H9 (cell line): Measurements from ENCODE around the gene AGT. TPM values are rescaled to one million over a fixed set of nuclear protein-coding genes. Genes with fewer than 3 reads are reported as not detected.
"Not testable (repeated sequence)": the region's sequence is repeated elsewhere in the genome, so short reads cannot be mapped to it uniquely, and the experiment has no call there.

Experiments used
- DNase-seq: peaks from one replicate; pipeline ENCODE4 v3.0.0-alpha.2; 2017
- H2AFZ ChIP-seq: one replicate; pipeline ENCODE4 v1.6.1; 2013; ENCODE audit warnings: mild to moderate bottlenecking, low read length, control low read depth, moderate library complexity
- H2AK5ac ChIP-seq: 2 replicates; pipeline ENCODE4 v1.6.1; 2013; ENCODE audit warnings: low read length, control low read depth, mixed read lengths; ENCODE audit not compliant: insufficient read length
- H2BK120ac ChIP-seq: one replicate; pipeline ENCODE4 v1.6.1; 2013; ENCODE audit warnings: low read depth, mild to moderate bottlenecking, low read length, control low read depth, inconsistent platforms; ENCODE audit not compliant: poor library complexity, severe bottlenecking
- H2BK12ac ChIP-seq: 2 replicates; pipeline ENCODE4 v1.6.1; 2013; ENCODE audit warnings: low read length, control low read depth, mixed read lengths, low read depth; ENCODE audit not compliant: insufficient read length
- H2BK15ac ChIP-seq: 2 replicates; pipeline ENCODE4 v1.6.1; 2013; ENCODE audit warnings: low read depth, low read length, control low read depth
- H2BK20ac ChIP-seq: one replicate; pipeline ENCODE4 v1.6.1; 2013; ENCODE audit warnings: low read depth, mild to moderate bottlenecking, low read length, control low read depth, inconsistent platforms; ENCODE audit not compliant: poor library complexity, severe bottlenecking
- H2BK5ac ChIP-seq: 2 replicates; pipeline ENCODE4 v1.6.1; 2013; ENCODE audit warnings: low read length, control low read depth, mixed read lengths; ENCODE audit not compliant: insufficient read length
- H3K14ac ChIP-seq: 2 replicates; pipeline ENCODE4 v1.6.1; 2013; ENCODE audit warnings: low read length, control low read depth; ENCODE audit not compliant: insufficient read depth
- H3K18ac ChIP-seq: 2 replicates; pipeline ENCODE4 v1.6.1; 2013; ENCODE audit warnings: low read depth, mild to moderate bottlenecking, mixed read lengths, low read length, control low read depth; ENCODE audit not compliant: insufficient read length
- H3K23ac ChIP-seq: 2 replicates; pipeline ENCODE4 v1.6.1; 2013; ENCODE audit warnings: low read length, control low read depth, mixed read lengths, low read depth; ENCODE audit not compliant: insufficient read length
- H3K23me2 ChIP-seq: 2 replicates; pipeline ENCODE4 v1.6.1; 2013; ENCODE audit warnings: low read depth, mild to moderate bottlenecking, mixed read lengths, low read length, control low read depth; ENCODE audit not compliant: insufficient read length, poor library complexity, severe bottlenecking
- H3K27ac ChIP-seq: 2 replicates; pipeline ENCODE4 v1.5.1; 2013; ENCODE audit warnings: low read length, control low read depth, mixed read lengths, low read depth; ENCODE audit not compliant: insufficient read length
- H3K27me3 ChIP-seq: 2 replicates; pipeline ENCODE4 v1.6.1; 2013; ENCODE audit warnings: low read length, control low read depth, inconsistent platforms; ENCODE audit not compliant: insufficient read depth
- H3K4ac ChIP-seq: 2 replicates; pipeline ENCODE4 v1.6.1; 2013; ENCODE audit warnings: low read depth, mild to moderate bottlenecking, control low read depth, inconsistent platforms, low read length, moderate library complexity
- H3K4me1 ChIP-seq: 2 replicates; pipeline ENCODE4 v1.6.1; 2013; ENCODE audit warnings: low read length, control low read depth, inconsistent platforms; ENCODE audit not compliant: insufficient read depth
- H3K4me2 ChIP-seq: 2 replicates; pipeline ENCODE4 v1.6.1; 2013; ENCODE audit warnings: low read length, control low read depth, mixed read lengths; ENCODE audit not compliant: insufficient read length, insufficient read depth
- H3K56ac ChIP-seq: 2 replicates; pipeline ENCODE4 v1.6.1; 2013; ENCODE audit warnings: low read depth, mild to moderate bottlenecking, mixed read lengths, low read length, control low read depth; ENCODE audit not compliant: insufficient read length
- H3K79me1 ChIP-seq: 2 replicates; pipeline ENCODE4 v1.6.1; 2013; ENCODE audit warnings: low read depth, mild to moderate bottlenecking, moderate library complexity, low read length, control low read depth, inconsistent platforms; ENCODE audit not compliant: insufficient read depth, poor library complexity, severe bottlenecking
- H3K79me2 ChIP-seq: 2 replicates; pipeline ENCODE4 v1.6.1; 2013; ENCODE audit warnings: low read length, control low read depth, inconsistent platforms; ENCODE audit not compliant: insufficient read depth
- H3K9ac ChIP-seq: 2 replicates; pipeline ENCODE4 v1.6.1; 2013; ENCODE audit warnings: low read length, control low read depth, mixed read lengths; ENCODE audit not compliant: insufficient read length; ENCODE audit errors: extremely low read depth
- H3K9me3 ChIP-seq: one replicate; pipeline ENCODE4 v1.6.1; 2013; ENCODE audit warnings: low read depth, low read length, inconsistent platforms; ENCODE audit not compliant: control insufficient read depth
- H3T11ph ChIP-seq: one replicate; pipeline ENCODE4 v1.6.1; 2013; ENCODE audit warnings: mild to moderate bottlenecking, low read length, control low read depth, inconsistent platforms
- H4K20me1 ChIP-seq: one replicate; pipeline ENCODE4 v1.6.1; 2013; ENCODE audit not compliant: control insufficient read depth, insufficient read length, insufficient read depth
- H4K5ac ChIP-seq: 2 replicates; pipeline ENCODE4 v1.6.1; 2013; ENCODE audit warnings: low read depth, mild to moderate bottlenecking, mixed read lengths, low read length, control low read depth; ENCODE audit not compliant: insufficient read length
- H4K8ac ChIP-seq: replicated peaks from 2 replicates; pipeline ENCODE4 v1.6.1; 2013; ENCODE audit warnings: low read length, control low read depth, mixed read lengths, low read depth; ENCODE audit not compliant: insufficient read length
- H4K91ac ChIP-seq: 2 replicates; pipeline ENCODE4 v1.6.1; 2013; ENCODE audit warnings: low read depth, mild to moderate bottlenecking, moderate library complexity, mixed read lengths, low read length, control low read depth; ENCODE audit not compliant: insufficient read length
- H3K27ac Mint-ChIP-seq, 3 experiments: 2 replicates in 2 of 3; 3 replicates in 1 of 3; pipeline ENCODE4 v1.8.0; 2020 to 2021; ENCODE audit warnings: mixed read lengths in 3 of 3, mild to moderate bottlenecking in 1 of 3, moderate library complexity in 1 of 3
- H3K27me3 Mint-ChIP-seq: 2 replicates; pipeline ENCODE4 v1.8.0; 2021; ENCODE audit warnings: low read depth, mild to moderate bottlenecking, moderate library complexity, mixed read lengths
- H3K36me3 Mint-ChIP-seq, 3 experiments: 2 replicates in 2 of 3; 3 replicates in 1 of 3; pipeline ENCODE4 v1.8.0; 2020 to 2021; ENCODE audit warnings: low read depth in 3 of 3, mixed read lengths in 3 of 3; ENCODE audit not compliant: insufficient read depth in 1 of 3
- H3K4me1 Mint-ChIP-seq, 2 experiments: 2 replicates each; pipeline ENCODE4 v1.8.0; 2020; ENCODE audit warnings: mixed read lengths in 2 of 2
- H3K4me3 Mint-ChIP-seq, 2 experiments: 2 replicates in 1 of 2; 3 replicates in 1 of 2; pipeline ENCODE4 v1.8.0; 2020 to 2021; ENCODE audit warnings: mild to moderate bottlenecking in 2 of 2, mixed read lengths in 2 of 2, moderate library complexity in 1 of 2
- H3K9me3 Mint-ChIP-seq, 2 experiments: 2 replicates in 1 of 2; 3 replicates in 1 of 2; pipeline ENCODE4 v1.8.0; 2020; ENCODE audit warnings: mild to moderate bottlenecking in 2 of 2, mixed read lengths in 2 of 2, moderate library complexity in 1 of 2
- WGBS: extraction: QIAGEN DNeasy Blood & Tissue Kit; methylation state at CpG from one replicate; pipeline ENCODE4 v1.1.7; 2013; ENCODE audit warnings: missing lambda C conversion rate, low lambda C conversion rate, mixed read lengths; ENCODE audit not compliant: insufficient read length; ENCODE audit errors: extremely low coverage; 5-methylcytosine and 5-hydroxymethylcytosine counted together
- total RNA-seq: library from RNA; stranded (reverse); gene quantifications from 2 replicates; pipeline ENCODE4 v1.2.1, GENCODE V29; 2021
- TF ChIP-seq, protein P1 (sequence below): fragments of 200-600 bp; sonication (generic); conservative IDR thresholded peaks from 3 replicates; pipeline ENCODE4 v1.8.0; 2021; ENCODE audit warnings: antibody characterized with exemption, mild to moderate bottlenecking

Gene AGT
- total RNA-seq, 1 experiment from 2014 or later, result not detected

DNA sequence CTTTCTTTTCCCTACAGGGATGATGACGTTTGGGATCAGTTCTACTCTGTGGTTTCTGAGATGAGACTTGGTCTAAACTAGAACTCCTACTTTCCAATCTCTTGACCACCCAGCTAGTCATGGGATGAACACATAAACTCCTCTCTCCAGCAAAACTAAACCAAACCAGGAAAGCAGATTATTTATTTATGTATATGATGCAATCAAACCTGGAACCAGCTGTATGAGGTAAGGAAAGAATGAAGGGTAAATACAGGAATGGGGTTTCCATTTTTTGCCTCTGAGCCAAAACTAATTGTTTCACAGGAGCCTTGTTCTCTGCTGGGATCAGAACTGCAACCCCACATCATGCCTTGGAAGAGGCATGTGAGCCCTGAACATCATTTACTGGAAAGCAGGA, 3.3 kb upstream of the AGT start:
- Mint-ChIP-seq H3K9me3 (peaks cover 11 to 13% of the 10 kb centered on the region in 2 experiments), H3K4me1 (peaks cover 7 to 16% of the 10 kb centered on the region in 2 experiments), H3K27me3 (peaks cover 13% of the 10 kb centered on the region), H3K27ac (no peak overlapping the region), H3K4me3 (no peak overlapping the region), H3K36me3 (peaks cover 4 to 6% (median 5%) of the 10 kb centered on the region in 3 experiments)
- Histone ChIP-seq H2BK5ac (no peak overlapping the region), H2AFZ (no peak overlapping the region), H3K27me3 (no peaks in the 10 kb centered on the region), H2AK5ac (no peak overlapping the region), H3K23ac (no peak overlapping the region), H2BK20ac (no peak overlapping the region), H3K56ac (no peak overlapping the region), H2BK12ac (no peak overlapping the region), H3K4me1 (no peaks in the 10 kb centered on the region), H3K9ac (no peak overlapping the region), H3K9me3 (peaks cover 4% of the 10 kb centered on the region), H4K5ac (no peak overlapping the region), H2BK120ac (no peak overlapping the region), H3K18ac (no peak overlapping the region), H3K79me2 (no peaks in the 10 kb centered on the region), H3K27ac (no peak overlapping the region), H3K79me1 (no peaks in the 10 kb centered on the region), H3K4me2 (no peak overlapping the region), H3K4ac (no peak overlapping the region), H4K20me1 (no peaks in the 10 kb centered on the region), H2BK15ac (no peak overlapping the region), H4K91ac (no peak overlapping the region), H4K8ac (no peak overlapping the region), H3T11ph (no peak overlapping the region), H3K23me2 (no peaks in the 10 kb centered on the region), H3K14ac (no peak overlapping the region)
- TF ChIP-seq, protein P1, sequence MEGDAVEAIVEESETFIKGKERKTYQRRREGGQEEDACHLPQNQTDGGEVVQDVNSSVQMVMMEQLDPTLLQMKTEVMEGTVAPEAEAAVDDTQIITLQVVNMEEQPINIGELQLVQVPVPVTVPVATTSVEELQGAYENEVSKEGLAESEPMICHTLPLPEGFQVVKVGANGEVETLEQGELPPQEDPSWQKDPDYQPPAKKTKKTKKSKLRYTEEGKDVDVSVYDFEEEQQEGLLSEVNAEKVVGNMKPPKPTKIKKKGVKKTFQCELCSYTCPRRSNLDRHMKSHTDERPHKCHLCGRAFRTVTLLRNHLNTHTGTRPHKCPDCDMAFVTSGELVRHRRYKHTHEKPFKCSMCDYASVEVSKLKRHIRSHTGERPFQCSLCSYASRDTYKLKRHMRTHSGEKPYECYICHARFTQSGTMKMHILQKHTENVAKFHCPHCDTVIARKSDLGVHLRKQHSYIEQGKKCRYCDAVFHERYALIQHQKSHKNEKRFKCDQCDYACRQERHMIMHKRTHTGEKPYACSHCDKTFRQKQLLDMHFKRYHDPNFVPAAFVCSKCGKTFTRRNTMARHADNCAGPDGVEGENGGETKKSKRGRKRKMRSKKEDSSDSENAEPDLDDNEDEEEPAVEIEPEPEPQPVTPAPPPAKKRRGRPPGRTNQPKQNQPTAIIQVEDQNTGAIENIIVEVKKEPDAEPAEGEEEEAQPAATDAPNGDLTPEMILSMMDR, result no peak
- WGBS, result no CpG with 5 or more reads among the region's 1 CpG
- no peak for DNase-seq

DNA sequence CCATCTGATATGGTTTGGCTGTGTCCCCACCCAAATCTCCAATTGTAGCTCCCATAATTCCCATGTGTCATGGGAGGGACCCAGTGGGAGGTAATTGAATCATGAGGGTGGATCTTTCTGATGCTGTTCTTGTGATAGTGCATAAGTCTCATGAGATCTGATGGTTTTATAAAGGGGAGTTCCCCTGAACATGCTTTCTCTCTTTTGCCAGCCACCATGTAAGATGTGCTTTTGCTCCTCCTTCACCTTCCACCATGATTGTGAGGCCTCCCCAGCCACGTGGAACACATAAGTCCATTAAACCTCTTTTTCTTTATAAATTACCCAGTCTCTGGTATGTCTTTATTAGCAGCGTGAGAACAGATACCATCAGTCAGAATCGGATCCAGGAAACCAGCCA, 2.5 kb upstream of the AGT start:
- H3K4ac ChIP-seq, H3K9me3 ChIP-seq, DNase-seq, H3K4me2 ChIP-seq, H3K9ac ChIP-seq, H3K14ac ChIP-seq, H4K8ac ChIP-seq, H2BK12ac ChIP-seq, H4K20me1 ChIP-seq, H2BK5ac ChIP-seq, H4K91ac ChIP-seq, H4K5ac ChIP-seq, H3K36me3 Mint-ChIP-seq, H3K4me1 ChIP-seq, H3K23ac ChIP-seq, H3K23me2 ChIP-seq, H3K18ac ChIP-seq, H3K27me3 ChIP-seq, H3K4me3 Mint-ChIP-seq, H2BK120ac ChIP-seq, H2BK20ac ChIP-seq, H3K27ac ChIP-seq, H3T11ph ChIP-seq, H3K79me2 ChIP-seq, H3K79me1 ChIP-seq, H3K9me3 Mint-ChIP-seq, H3K56ac ChIP-seq, H3K27ac Mint-ChIP-seq, H2AK5ac ChIP-seq, H2AFZ ChIP-seq, H2BK15ac ChIP-seq: not testable (repeated sequence)
- Mint-ChIP-seq H3K4me1 (peaks cover 11 to 20% of the 10 kb centered on the region in 2 experiments), H3K27me3 (peaks cover 13% of the 10 kb centered on the region)
- no CpG with 5 or more reads among the region's 3 CpGs for WGBS
